GM19324 (cell line): Measurements from ENCODE around the gene UHMK1.
"Not testable (repeated sequence)": the region's sequence is repeated elsewhere in the genome, so short reads cannot be mapped to it uniquely, and the experiment has no call there.

ENCODE experiments used
- ATAC-seq: cut with Tn5 transposase; IDR thresholded peaks from one replicate; pipeline ENCODE4 v1.9.1; 2021; ENCODE audit warnings: mild to moderate bottlenecking, moderate library complexity; ENCODE audit not compliant: unreplicated experiment, low FRiP score

Gene UHMK1, protein sequence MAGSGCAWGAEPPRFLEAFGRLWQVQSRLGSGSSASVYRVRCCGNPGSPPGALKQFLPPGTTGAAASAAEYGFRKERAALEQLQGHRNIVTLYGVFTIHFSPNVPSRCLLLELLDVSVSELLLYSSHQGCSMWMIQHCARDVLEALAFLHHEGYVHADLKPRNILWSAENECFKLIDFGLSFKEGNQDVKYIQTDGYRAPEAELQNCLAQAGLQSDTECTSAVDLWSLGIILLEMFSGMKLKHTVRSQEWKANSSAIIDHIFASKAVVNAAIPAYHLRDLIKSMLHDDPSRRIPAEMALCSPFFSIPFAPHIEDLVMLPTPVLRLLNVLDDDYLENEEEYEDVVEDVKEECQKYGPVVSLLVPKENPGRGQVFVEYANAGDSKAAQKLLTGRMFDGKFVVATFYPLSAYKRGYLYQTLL

DNA sequence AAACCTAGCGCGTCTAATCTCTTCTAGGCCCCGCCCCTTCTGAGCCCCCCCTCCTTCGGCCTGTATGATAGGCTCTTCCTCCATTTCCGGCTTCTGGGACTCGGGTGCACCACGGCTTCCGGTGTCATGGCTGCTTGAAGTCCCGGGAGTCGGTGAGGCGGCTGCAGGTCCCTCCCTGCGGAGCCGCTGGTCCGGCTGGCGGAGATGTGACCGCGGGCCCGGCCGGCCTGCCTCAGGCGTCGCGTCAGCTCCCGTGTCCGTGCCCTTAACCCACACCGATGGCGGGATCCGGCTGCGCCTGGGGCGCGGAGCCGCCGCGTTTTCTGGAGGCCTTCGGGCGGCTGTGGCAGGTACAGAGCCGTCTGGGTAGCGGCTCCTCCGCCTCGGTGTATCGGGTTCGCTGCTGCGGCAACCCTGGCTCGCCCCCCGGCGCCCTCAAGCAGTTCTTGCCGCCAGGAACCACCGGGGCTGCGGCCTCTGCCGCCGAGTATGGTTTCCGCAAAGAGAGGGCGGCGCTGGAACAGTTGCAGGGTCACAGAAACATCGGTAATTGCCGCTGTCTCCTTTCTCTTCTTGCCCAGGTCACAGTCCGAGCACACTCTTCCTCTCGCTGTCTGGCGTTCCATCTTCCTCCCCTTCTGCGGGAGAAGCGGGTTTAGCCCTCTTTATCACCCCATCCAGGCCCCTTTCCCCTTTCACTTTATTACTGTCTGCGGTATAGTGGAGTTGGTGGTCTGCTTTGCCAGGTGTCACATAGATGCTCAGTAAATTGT, at the start of gene UHMK1:
UHMK1 (plus strand) TSS at position 96 of the 773 bp plus-strand sequence; CDS start at position 279, 183 bp downstream.
- ATAC-seq = peak; percentile 89

DNA sequence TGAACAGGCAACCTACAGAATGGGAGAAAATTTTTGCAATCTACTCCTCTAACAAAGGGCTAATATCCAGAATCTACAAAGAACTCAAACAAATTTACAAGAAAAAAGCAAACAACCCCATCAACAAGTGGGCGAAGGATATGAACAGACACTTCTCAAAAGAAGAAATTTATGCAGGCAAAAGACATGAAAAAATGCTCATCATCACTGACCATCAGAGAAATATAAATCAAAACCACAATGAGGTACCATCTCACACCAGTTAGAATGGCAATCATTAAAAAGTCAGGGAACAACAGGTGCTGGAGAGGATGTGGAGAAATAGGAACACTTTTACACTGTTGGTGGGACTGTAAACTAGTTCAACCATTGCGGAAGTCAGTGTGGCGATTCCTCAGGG, 43.3 kb upstream of the UHMK1 start:
- ATAC-seq = not testable (repeated sequence)

DNA sequence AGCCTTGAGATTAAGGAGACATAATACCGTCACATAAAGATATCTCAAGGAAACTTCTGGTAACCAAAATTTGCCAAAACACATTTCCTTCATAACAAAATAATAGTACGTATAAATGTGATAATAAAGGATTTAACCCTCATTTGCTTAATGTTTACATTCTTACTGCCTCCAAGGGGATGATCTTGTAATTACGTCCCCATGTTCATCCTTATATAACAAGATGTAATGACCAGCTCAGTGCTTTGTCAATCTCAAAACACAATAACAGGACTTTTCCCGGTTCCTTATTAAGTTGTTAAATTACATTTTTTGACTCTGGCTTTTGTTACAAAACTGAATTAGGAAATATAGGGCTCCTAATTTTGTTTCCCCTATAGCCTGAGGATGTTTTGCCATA, 41.3 kb upstream of the UHMK1 start:
- ATAC-seq = no peak

DNA sequence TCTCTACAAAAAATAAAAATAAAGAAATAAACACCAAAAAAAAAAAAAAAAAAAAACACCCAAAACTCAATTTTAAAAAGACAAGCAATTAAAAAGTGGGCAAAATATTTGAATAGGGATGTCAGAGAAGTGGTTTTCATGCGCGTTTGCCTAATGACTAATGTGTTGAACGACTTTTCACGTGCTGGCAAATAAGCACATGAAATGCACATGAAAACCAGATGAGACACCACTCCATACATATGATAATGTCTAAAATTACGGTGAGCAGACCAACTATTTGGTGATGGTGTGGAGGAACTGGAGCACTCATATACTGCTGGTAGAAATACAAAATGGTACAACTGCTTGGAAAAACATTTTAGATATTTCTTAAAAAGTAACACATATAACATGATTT, 39.4 kb upstream of the UHMK1 start:
- no peak for ATAC-seq

DNA sequence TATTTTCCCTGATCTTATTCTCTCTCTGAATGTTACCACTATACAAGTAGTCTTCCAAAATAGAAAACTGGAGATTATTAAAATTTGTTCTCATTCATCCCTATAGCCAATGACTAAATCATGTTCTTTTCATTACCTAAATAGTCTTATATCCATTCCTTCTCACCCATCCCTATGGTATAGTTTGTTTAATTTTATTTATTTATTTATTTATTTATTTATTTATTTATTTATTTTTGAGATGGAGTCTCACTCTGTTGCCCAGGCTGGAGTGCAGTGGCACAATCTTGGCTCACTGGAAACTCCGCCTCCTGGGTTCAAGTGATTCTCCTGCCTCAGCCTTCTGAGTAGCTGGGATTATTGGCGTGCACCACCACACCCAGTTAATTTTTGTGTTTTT, 35.2 kb upstream of the UHMK1 start:
- not testable (repeated sequence) for ATAC-seq

DNA sequence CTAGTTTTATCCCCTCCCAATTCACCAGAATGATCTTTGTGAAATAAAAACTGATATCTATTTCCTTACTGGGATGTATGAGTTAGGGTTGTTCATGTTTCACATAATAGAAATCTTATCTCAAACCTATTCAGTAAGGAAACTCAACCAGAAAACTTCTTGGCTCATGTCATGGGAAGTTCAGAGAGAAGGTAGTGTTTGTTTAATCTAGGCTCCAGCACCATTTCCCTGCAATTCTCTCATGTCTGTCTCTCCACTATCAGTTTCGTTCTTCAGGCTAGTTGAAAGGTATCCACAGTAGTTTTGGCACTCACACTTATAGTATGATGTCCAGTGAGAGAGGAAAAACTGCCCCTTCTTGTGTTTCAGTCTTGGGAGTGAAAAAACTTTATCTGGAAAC, 34.6 kb upstream of the UHMK1 start:
- ATAC-seq = no peak

DNA sequence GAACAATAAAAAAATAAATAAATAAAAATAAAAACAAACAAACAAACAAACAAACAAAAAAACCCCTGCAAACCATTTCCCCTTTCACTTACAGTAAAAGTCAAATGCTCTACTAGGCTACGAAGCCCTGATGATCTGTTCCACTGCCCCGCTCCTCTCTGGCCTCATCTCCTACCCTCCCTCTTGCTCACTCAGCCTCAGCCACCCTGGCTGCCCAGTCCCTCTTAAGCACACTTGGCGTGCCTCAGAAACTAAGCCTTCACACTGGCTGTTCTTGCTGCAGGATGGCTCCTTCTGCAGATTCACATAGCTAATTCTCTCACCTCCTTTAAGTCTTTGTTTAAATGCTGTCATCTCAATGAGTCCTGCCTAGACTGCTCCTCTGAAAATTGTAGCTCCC, 30.8 kb upstream of the UHMK1 start:
- ATAC-seq = no peak

DNA sequence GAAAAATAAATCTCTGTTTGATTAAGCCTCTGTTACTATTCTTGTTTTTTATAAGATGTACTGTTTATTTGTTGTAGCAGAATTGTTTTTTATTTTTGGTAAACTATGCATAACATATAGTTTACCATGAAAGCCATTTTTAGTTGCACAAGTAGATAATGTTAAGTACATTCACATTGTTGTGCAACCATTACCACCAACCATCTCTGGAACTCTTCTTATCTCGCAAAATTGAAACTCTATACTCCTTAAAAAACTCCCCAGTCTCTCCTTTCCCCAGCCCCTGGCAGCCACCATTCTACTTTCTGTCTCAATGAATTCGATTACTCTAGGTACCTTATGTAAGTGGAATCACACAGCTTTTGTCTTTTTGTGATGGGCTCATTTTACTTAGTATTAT, 27.4 kb upstream of the UHMK1 start:
- no peak for ATAC-seq

DNA sequence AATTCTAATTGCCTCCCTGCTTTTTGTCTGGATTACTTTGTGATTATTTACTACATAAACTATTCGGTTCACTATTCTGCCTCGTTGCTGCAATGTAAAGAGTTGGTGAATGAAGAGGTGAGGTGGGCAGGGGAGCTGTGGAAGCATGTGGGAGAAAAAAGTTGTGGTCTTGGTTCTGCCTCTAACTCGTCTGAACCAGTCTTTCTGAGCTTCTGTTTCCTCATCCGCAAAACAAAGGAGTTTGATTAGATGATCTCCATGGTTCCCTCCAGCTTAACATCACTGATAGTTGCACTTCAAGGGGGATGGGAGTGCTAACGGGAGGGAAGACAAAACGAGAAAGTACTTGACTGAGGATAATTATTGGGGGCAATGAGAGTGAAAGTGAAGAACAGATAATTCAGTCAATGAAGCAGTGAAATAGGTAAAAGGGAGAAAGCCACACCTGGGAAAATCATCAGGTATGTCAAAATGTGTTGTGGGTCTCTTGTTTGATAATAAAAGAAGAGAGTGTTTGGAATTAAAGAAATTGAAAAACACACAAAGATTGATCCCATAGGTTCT, 26.2 kb upstream of the UHMK1 start:
- no peak for ATAC-seq

DNA sequence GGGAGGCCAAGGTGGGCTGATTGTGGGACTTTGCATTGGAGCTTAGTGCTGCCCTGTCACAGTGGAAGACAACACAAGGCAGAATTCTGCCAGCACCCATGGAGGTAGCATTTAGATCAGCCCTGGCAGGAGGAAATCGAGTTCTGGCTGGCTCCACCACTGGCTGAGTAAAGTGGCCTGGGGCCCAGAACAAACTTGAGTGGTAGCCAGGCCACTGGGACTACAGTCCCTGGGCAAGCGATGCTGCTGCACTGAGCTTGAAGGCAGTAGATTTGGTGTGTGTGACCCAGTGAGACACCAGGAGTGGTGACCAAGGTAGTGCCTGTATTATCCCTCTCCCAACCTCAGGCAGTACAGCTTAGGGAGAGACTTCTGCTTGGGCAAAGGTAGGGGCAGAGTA, 22.5 kb upstream of the UHMK1 start:
- ATAC-seq = no peak

DNA sequence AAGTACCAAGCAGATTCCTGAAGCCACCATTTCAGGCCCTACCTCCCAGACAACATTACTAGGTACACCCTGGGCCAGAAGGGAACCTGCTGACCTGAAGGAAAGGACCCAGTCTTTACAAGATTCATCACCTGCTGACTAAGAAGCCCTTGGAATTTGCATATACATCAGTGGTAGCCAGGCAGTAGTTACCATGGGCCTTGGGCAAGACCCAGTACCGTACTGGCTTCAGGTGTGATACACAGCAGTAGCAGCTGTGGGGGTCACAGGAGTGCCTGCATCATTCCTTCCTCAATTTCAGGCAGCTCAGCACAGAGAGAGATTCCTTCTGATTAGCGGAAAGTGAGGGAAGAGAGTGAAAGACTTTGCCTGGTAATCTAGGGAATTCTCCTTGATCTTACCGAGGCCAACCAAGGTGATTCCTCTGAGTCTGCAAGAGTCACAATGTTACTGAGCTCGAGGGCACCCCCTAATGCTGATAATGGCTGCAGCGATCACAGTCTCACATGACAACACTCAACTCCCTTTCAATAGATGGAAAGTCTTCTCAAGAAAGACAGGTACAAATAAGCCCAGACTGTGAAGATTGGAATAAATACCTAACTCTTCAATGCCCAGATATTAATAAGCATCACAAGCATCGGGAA, 22.0 kb upstream of the UHMK1 start:
- ATAC-seq = no peak

DNA sequence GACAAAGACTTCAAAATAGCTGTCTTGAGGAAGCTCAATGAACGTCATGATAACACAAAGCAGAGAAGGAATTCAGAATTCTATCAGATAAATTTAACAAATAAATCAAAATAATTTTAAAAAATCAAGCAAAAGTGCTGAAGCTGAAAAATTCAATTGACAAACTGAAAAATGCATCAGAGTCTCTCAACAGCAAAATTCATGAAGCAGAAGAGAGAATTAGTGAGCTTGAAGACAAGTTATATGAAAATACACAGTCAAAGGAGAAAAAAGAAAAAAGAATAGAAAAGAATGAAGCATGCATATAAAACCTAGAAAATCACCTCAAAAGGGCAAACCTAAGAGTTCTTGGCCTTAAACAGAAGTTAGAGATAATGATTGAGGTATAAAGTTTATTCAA, 21.0 kb upstream of the UHMK1 start:
- ATAC-seq = no peak

DNA sequence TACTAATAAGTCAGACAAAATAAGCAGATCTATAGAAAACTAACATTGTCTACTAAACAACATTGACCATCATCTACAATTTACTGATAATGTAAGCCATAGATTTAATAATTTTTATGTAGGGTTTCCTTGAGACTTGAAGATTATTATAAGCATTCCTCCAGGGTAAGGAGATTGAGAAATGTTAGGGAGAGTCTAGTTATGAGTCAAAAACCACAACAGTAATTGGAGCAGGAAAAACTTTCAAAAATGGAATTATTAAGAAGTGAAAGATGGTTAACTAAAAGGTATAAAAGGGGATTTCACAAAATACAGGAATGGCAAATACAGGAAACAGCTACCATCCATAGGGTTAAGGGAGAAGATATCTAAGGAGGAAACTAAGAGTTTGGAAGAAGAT, 12.4 kb upstream of the UHMK1 start:
- ATAC-seq = no peak

DNA sequence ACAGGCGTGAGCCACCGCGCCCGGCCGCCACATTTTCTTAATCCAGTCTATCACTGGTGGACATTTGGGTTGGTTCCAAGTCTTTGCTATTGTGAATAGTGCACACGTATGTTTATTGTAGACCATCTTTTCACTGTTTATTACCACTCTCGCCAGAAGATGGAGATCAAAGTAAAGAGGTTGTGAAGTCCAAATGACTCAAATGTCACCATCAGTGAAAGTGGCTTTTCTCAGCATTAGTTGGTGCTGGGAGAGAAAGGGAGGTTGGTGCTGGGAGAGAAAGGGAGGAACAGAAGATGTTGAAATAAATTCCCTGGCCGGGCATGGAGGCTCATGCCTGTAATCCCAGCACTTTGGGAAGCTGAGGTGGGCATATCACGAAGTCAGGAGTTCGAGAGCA, 10.4 kb upstream of the UHMK1 start:
- ATAC-seq = no peak

DNA sequence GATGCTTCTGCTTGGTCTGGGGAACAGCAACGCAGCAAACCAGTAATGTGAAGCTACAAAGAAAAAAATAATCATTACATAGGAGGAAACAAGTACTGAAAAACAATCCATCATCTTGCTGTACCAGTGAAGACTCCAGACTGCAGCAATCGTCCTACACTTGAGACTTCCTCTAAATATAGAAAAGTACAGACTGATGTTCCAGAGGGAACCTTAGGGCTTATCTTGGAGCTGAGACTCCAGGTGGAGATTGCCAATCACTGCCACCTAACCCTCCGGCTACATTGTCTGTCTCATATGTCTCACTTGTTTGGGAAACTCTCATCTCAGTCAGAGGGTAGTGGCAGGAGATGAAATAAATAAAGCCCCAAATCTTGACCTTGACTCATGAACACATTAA, 9.4 kb upstream of the UHMK1 start:
- ATAC-seq = no peak

DNA sequence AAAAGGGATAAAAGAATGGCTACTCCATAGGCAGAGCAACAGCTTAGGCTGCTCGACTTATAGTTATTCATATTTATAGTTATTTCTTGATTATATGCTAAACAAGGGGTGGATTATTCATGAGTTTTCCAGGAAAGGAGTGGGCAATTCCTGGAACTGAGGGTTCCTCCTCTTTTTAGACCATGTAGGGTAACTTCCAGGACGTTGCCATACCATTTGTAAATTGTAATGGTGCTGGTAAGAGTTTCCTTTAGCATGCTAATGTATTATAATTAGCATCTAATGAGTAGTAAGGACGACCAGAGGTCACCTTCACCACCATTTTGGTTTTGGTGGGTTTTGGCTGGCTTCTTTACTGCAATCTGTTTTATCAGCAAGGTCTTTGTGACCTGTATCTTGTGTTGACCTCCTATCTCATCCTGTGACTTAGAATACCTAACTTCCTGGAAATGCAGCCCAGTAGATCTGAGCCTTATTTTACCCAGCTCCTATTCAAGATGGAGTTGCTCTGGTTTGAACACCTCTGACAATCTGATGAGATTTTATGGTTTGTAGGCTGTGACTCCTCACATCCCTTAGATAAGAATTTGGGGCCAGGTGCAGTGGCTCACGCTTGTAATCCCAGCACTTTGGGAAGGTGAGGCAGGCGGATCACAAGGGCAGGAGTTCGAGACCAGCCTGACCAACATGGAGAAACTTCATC, 1.9 kb upstream of the UHMK1 start:
- not testable (repeated sequence) for ATAC-seq

DNA sequence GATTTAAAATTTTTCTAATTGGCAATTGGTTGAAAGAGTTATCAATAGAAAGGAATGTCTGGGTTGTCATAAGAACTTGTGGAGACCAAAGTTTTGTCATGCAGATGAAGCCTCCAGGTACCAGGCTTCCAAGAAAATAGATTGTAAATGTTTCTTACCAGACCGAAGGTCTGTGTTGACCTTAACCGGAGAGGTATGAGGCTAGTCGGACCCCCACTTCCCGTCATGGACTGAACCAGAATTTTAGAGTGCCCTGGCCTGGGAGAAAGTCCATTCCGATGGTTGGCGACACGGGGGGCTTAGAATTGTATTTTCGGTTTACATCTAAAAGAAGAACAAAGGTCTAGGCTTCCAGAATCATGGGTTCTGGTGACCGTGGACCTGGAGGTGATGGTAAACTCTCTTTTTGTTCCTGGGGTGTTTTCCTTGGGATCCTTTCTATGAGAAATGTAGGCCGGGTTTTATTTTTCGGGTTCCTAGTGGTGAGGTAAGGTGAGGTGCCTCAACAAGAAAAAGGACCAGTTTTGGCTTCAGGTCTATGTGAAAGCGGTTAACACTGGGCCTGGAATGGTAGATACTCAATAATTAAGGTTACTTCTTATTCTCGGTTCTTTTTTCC, 405 bp upstream of the UHMK1 start:
- no peak for ATAC-seq

DNA sequence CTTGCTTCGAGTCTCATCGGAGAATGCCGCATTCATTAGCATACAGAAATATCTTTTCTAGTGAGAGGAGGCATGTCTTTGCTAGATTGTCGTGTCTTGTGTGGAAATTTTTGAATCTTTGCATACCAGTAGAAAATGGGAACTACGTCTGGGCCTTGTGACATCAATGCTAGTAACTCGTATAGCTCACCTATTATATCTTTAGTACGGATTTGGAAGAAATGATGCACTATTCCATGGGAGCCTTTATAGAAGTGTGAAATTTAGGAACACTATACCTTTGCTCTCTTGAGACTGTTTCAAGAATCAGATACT, 835 bp downstream of the UHMK1 start:
- ATAC-seq = no peak

DNA sequence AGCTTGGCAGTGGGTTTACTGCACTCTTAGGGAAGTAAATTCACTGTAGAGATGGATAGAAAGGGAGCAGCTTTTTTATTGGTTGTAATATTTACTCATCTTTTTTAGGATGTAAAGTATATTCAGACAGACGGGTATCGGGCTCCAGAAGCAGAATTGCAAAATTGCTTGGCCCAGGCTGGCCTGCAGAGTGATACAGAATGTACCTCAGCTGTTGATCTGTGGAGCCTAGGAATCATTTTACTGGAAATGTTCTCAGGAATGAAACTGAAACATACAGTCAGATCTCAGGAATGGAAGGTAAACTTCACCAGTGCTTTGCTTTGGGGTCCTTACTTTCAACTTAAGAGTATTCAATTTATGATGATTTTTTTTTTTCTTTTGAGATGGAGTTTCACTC, 3.2 kb downstream of the UHMK1 start:
- ATAC-seq = no peak

DNA sequence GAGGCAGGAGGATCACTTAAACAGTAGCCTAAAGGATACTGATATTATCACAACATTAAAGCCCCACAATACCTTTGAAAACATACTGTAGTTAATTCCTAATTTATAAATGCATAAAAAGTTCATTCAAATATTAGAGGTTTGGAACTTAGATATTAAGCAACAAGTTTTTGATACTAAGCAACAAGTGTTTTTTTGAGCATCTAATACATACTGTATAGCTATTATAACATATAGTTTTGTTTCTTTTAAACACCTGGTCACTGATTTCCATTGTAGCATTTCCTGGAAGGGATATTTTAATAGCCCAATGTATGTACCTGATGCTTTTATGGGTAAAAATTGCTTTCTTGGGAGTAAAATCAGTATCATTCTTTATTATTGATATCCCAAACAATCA, 4.5 kb downstream of the UHMK1 start:
- no peak for ATAC-seq
